ENCODE data around the gene CACNA1D. TPM values are rescaled to one million over a fixed set of nuclear protein-coding genes. Genes with fewer than 3 reads are reported as not detected.

CACNA1D gene
- total and polyA plus RNA-seq, 12 donors = 0.04 to 1.9 (median 0.49) TPM

DNA sequence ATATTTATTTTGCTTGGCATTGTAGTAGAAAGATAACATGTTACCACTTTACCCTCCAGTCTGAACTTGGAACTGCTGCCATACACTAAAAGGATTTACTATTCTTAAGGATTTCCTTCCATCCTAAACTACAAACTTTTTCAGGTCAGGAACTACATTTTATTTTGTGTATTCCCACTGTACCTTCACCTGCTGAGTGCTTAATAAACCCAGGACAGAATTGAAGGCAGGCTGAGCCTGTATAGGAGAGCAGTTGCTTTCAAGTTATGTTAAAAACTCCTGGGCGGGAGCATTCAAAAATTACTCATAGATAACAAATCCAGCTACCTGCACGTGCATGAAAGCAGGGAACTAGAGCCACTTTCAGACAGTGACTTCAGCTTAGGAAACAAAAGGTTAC lies 58.3 kb downstream of the CACNA1D start:
- 47 to 54% methylated on average over 2 of the region's 2 CpGs for WGBS, 2 donors
- Histone ChIP-seq H3K27me3 (peaks cover 0 to 8% (median 0%) of the 10 kb centered on the region in 7 donors), H3K4me1 (peaks cover 0 to 5% (median 0%) of the 10 kb centered on the region in 9 donors), H3K27ac (no peak overlapping the region), H3K36me3 (no peaks in the 10 kb centered on the region), H3K4me3 (no peak overlapping the region), H3K9me3 (peaks cover 0 to under 1% (median 0%) of the 10 kb centered on the region in 11 donors)
- DNase-seq (no peak), ATAC-seq (no peak)
- intact Hi-C loops (cut with DNase I) = no loop called here
- TF ChIP-seq, protein P1, sequence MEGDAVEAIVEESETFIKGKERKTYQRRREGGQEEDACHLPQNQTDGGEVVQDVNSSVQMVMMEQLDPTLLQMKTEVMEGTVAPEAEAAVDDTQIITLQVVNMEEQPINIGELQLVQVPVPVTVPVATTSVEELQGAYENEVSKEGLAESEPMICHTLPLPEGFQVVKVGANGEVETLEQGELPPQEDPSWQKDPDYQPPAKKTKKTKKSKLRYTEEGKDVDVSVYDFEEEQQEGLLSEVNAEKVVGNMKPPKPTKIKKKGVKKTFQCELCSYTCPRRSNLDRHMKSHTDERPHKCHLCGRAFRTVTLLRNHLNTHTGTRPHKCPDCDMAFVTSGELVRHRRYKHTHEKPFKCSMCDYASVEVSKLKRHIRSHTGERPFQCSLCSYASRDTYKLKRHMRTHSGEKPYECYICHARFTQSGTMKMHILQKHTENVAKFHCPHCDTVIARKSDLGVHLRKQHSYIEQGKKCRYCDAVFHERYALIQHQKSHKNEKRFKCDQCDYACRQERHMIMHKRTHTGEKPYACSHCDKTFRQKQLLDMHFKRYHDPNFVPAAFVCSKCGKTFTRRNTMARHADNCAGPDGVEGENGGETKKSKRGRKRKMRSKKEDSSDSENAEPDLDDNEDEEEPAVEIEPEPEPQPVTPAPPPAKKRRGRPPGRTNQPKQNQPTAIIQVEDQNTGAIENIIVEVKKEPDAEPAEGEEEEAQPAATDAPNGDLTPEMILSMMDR (IDR thresholded peaks at IDR 0.05) = no peak

DNA sequence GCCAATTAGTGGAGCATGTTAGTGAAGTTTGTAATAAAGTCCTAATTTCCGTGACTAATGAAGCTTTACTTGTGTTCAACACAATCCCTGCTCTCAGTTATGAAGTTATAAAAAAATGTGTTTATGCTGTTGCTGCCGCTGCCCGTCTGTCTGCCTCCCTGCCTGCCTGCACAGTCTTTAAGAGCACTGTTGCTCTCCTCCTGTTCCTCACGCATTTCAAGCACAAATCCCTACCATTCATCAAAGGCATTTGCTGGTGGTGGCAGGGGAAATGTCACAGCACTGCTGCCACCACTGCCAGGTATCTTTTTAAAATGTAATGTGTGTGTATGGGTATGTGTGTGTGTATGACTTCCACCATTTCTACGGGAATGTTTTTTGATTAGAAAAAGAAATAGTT lies 58.8 kb downstream of the CACNA1D start:
- Histone ChIP-seq H3K27me3 (peaks cover 0 to 8% (median 0%) of the 10 kb centered on the region in 7 donors), H3K27ac (no peak overlapping the region), H3K4me1 (peaks cover 0 to 5% (median 0%) of the 10 kb centered on the region in 9 donors), H3K36me3 (no peaks in the 10 kb centered on the region), H3K4me3 (no peak overlapping the region), H3K9me3 (peaks cover 0 to 5% (median 0%) of the 10 kb centered on the region in 11 donors)
- DNase-seq (no peak), ATAC-seq (no peak)
- intact Hi-C loops (cut with DNase I) = no loop called here
- TF ChIP-seq, protein P1 (IDR thresholded peaks at IDR 0.05) = no peak
- 67 to 71% methylated on average over 5 of the region's 5 CpGs for WGBS, 2 donors

- TF ChIP-seq, protein P1 (IDR thresholded peaks at IDR 0.05) = no peak
- DNase-seq = no peak
- peaks cover 0 to 8% (median 0%) of the 10 kb centered on the region in 7 donors for H3K27me3 ChIP-seq
- peaks cover 0 to 19% (median 0%) of the 10 kb centered on the region in 11 donors for H3K9me3 ChIP-seq
- ATAC-seq = no peak
- H3K4me1 ChIP-seq = peaks cover 0 to 5% (median 0%) of the 10 kb centered on the region in 9 donors
- H3K4me3 ChIP-seq = no peak overlapping the region
- WGBS, 2 donors = 94% methylated on average over 4 of the region's 4 CpGs
- no peaks in the 10 kb centered on the region for H3K36me3 ChIP-seq
- intact Hi-C loops (cut with DNase I) = no loop called here
- H3K27ac ChIP-seq = no peak overlapping the region
Measured at GRCh38 chr3:53554559-53555067, 60.2 kb downstream of the CACNA1D start.

GRCh38 chr3:53555068-53555588 lies 60.7 kb downstream of the CACNA1D start:
- Histone ChIP-seq H3K9me3 (peaks cover 0 to 24% (median 0%) of the 10 kb centered on the region in 11 donors), H3K4me1 (peaks cover 0 to 4% (median 0%) of the 10 kb centered on the region in 9 donors), H3K36me3 (no peaks in the 10 kb centered on the region), H3K27ac (no peak overlapping the region), H3K4me3 (no peak overlapping the region), H3K27me3 (peaks cover 0 to 8% (median 0%) of the 10 kb centered on the region in 7 donors)
- WGBS, 2 donors = 71 to 72% methylated on average over 4 of the region's 4 CpGs
- DNase-seq (no peak), ATAC-seq (no peak)
- intact Hi-C loops (cut with DNase I) = no loop called here
- TF ChIP-seq, protein P1 (IDR thresholded peaks at IDR 0.05) = no peak
